GM19351 (cell line): Measurements from ENCODE around the gene PSMA7.

Experiments used
- ATAC-seq: cut with Tn5 transposase; IDR thresholded peaks from one replicate; pipeline ENCODE4 v1.9.1; 2021; ENCODE audit warnings: mild to moderate bottlenecking, moderate library complexity; ENCODE audit not compliant: unreplicated experiment

The PSMA7 gene

GRCh38 chr20:62172666-62173065 is 29.5 kb upstream of the PSMA7 start:
- no peak for ATAC-seq

DNA sequence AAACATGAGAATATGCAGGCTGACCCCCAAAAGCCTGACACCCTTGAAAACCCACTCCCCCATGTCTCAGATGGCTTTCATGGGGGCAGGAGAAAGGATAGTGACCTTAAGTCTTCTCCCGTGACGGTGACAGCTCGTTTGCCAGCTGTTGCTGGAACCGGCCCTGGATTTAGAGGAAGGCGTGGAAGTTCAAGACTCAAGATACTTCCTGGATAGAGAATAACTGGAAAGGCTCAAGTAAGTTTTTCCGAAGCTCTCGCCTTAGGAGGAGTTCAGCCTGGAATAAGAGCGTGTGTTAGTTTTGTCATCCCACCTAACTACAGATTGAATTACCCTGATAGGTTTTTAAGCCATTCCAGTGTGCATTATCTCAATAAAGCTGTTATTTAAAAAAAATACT is 28.1 kb upstream of the PSMA7 start:
- no peak for ATAC-seq

- no peak for ATAC-seq
Observed at GRCh38 chr20:62170536-62170935, 27.3 kb upstream of the PSMA7 start.

DNA sequence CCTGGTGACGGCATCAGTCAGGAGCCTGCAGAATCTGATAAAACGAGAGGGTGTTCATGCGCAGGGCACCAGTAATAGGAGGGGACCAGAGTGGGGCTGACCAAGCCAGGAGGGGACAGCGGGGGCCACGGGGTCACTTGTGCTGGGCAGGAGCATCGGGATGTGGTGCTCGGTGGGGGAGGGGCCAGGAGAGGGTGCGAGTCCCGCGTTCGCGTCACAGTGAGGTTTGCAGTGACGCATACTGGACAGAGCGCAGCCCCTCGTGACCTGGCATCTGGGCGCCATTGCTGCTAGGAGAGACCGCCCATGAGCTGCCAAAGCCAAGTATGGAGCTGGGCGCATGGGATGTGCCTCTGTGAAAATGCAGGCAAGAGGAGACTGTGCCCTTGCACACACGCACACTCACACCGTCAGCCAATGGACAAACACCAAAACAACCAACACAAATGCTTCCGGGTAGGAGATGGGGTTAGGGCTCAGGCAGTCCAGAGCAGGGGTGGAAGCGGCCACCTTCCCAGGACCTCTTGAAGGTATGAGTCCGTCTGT is 25.8 kb upstream of the PSMA7 start:
- no peak for ATAC-seq

GRCh38 chr20:62168061-62168460 is 24.9 kb upstream of the PSMA7 start:
- no peak for ATAC-seq

DNA sequence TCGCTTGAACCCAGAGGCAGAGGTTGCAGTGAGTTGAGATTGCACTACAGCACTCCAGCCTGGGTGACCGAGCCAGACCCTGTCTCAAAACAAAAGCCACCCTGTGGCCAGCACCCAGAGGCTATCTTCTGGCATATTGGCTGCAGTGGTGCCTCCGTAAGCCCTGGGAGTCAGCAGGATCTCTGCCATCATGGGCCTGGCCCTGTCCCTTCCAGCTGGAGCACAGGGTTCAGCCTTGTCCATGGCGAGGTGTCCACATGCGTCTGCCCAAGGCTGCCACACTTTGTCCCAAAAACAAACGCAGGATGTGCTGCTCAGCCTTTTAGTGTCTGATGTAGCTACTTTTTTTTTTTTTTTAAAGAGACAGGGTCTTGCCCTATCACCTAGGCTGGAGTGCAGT is 24.3 kb upstream of the PSMA7 start:
- ATAC-seq = no peak

DNA sequence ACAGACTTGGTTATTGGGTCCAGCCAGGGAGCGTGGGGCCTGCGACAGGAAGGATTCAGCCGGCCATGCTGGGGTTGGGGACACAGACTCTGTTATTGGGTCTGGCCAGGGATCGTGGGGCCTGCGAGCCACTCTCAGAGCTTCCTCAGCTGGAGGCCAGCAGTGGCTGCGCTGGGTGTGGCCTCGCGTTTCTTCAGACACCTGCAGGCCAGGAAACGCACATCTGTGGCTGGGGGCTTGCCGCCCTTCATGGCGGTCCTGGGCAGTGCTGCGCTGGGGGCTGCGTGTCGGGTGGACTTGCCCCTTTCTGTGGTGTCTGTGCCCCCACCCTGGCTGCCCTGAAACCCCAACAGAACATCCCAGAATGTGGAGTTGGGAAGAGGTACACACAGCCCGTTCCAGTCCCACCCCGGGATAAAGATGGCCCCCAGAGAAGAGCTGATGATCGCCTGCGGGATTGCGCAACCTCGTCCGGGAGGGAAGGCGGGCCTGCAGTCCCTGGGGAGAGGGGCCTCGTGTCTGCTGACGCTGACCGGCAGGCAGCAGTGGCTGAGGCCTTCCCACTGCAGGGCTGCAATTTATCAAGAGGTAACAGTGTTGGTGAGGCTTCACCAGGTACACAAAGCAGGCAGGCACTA is 22.7 kb upstream of the PSMA7 start:
- ATAC-seq = no peak

DNA sequence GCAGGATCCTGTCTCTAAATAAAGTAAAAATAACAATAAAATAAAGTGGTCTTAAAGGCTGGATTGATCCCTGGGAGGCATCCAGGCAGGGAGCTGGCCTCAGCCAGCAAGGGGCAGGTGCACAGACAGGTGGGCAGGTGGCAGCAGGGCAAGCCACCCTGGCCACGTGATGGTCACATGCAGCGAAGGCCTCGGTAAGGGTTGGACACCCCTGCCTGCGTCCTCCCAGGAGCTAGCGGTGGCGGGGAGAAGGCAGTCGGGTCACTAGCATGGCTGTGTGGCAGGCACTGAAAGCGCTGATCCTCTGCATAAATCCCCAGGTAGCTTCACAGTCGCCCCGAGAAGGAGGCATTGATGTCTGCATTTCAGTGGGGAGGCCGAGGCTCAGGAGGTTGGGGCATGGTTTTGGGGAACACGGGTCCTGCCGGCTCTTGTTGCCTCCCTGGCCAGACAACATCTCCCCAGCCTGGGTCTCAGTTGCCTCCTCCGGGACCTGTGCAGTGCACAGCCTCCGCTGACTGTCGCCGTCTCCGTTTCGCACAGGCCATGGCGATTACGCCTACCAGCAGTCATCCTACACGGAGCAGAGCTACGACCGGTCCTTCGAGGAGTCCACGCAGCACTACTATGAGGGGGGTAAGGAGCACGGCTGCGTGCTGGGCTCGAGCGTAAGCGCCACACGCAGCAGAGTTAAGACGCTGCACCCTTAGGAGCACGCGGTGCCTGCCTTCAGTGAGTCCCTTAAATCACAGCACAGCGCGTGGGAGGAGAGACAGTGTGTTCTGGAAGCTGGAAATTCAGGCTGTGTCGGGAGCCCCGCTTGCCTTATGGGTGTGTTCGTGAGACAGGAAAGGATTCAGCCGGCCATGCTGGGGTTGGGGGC is 21.9 kb upstream of the PSMA7 start:
- no peak for ATAC-seq

DNA sequence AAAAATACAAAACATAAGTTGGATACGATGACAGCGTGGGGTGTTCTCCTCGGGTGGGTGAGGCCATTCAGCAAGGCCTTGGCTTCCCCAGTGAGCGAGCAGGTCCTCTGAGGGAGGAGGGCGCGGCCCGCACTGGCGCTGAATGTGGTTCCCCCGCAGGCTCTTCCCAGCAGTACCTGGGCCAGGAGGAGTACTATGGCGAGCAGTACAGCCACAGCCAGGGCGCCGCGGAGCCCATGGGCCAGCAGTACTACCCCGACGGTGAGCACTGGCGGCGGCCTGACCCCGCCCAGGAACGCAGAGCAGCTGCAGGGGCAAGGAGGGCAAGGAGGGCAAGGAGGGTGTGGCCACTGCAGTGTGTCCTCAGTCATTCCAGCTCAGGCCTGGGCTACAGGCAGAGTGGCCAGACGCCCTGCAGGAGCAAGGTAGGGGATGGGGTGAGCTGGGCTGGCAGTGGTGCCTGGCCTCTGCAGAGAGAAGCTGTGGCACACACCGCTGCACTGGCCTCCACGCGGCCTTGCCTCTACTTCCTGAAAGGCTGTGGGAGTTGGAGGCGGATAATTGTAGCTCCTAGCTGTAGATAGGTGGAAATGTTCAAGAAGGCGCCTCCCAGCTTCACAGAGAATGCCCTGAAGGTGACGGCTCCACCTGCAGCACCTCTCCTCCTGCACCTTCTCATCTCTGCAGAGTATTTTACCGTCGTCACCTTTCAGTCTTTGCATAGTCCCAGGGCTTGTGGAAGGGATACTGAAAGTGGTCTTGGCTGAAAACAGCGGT is 21.0 kb upstream of the PSMA7 start:
- no peak for ATAC-seq

GRCh38 chr20:62163485-62163865 is 20.3 kb upstream of the PSMA7 start:
- no peak for ATAC-seq

DNA sequence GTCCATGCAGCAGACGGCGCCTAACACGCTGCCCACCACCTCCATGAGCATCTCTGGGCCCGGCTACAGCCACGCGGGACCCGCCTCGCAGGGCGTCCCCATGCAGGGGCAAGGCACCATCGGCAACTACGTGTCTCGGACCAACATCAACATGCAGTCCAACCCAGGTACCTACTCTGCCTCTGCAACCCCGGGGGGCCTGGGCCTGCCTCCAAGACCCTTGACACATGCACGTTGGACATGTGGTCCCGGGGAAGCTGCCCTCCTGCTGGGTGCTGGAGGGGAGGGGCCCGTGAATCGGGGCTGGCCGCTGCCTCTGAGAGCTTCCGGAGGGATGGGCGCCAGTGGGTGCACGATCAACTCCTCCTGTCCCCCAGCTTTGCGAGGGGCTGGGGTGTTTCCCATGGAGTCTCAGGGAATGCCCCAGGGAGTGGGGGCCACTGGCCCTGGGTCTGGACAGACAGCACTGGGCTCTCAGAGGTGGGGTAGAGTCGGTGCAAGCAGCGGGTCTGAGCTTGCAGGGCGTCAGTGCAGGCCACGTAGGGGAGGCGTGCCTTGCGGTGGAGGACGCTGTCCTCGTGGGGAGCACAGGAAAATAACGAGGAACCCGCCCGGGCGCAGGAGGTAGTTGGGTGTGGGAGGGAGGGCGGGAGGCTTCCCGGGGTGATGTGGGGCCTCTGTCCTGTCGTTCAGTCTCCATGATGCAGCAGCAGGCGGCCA is 19.7 kb upstream of the PSMA7 start:
- no peak for ATAC-seq

GRCh38 chr20:62161347-62161746 is 18.2 kb upstream of the PSMA7 start:
- ATAC-seq = no peak

DNA sequence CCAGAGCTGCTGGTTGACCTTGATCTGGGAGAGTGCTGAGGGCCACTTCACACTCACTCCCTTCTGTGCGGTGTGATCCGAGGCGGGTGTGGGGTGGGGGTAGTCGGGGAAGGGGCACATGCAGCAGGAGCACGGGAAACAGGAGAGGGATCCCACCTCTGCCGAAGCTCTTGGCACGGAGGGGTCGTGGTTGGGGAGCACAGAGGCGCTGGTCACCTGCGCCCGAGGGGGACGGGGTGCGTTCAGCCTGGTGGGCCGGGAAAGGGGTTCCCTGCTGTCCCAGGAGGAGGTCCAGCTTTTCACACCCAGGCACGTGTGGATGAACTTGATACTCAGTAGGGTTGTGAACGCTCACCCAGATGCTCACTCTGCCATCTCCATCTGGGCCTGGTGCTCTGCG is 17.7 kb upstream of the PSMA7 start:
- ATAC-seq = no peak

GRCh38 chr20:62160253-62160652 is 17.1 kb upstream of the PSMA7 start:
- no peak for ATAC-seq

GRCh38 chr20:62159839-62160238 is 16.6 kb upstream of the PSMA7 start:
- ATAC-seq = peak; percentile 67

DNA sequence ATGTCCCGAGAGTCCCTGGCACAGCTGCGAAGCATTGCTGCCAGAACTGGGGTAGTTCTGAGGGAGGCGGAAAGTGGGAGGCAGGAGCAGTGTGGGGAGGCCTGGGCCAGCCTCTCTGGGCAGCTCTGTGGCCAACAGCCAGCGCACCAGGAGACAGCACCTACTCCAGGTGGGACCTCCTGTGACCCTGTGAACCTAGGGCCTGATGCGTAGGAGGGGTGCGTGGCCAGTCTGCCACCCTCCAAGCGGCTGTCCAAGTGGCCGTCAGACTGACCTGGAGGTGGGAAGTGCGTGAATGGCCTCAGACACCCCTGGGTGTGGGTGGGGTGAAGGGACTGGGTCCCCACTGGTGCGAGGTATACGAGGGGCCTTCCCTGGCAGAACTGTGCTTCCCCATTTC is 15.9 kb upstream of the PSMA7 start:
- ATAC-seq = no peak

DNA sequence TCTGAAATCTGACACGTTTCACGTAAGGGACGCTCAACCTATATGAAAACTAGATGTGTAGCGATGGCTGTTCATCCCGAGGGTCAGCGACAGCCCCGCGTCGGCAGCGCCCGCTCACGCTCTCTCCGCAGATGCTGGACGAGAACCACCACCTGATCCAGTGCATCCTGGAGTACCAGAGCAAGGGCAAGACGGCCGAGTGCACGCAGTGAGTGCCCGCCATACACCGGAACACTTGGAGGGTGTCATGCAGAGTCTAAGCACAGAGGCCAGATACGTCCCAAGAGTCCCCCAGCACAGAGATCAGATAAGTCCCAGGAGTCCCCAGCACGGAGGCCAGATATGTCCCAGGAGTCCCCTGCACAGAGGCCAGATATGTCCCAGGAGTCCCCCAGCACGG is 15.3 kb upstream of the PSMA7 start:
- no peak for ATAC-seq

DNA sequence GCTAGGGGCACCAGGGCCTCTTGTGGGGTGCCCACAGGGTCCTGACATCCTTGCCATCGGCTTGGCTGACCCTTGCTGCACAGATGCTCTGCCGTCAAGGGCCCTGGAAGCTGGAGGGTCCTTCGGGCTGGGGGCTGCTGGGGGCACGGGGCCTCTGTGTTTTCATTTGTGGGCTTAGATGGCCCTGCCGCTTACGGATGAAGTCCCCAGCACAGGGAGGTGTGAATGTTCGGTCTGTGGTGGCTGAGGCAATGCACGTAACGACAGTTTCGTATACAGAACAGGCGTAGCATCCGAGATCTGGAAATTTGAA is 14.8 kb upstream of the PSMA7 start:
- ATAC-seq = no peak

- ATAC-seq = no peak
Observed at GRCh38 chr20:62157387-62158087, 14.3 kb upstream of the PSMA7 start.

DNA sequence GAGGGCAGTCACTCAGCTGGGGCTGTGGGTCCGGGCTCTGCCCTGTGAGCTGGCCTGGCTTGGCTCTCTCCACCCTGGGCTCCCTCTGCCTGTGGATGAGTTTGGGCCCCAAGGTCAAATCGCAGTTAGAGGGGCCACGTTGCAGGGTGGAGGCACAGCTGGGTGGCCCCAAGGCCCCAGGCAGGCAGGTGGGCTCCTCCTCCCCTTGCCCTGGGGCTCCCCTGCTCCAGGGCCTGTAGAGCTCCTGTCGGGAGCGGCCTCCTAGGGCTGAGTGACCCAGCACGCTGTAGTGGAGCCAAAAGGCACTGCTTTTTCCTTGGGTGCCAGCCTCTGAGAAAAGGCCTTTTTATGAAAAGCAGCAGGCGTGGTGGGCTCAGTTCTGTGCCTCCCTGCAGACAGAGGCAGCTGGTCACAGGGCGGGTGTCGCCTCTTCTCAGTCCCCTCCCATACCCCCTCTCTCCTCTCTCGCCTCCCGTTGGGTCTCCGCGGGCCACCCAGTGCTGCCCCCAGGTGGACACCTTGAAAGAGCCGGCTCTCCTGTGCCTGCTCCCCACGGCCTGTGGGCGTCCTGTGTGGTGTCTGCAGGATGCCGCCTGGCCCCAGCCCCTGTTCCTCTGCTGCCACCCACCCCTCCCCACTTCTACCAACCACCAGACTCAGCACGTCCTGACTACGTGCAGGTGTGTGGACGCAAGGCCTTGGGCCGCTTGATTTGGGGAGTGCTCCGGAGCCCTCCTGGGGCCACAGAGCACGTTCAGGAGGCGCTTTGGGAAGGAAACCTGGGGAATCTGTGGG is 13.6 kb upstream of the PSMA7 start:
- ATAC-seq = peak; percentile 65
